ENCODE data around the gene HIP1.

DNA sequence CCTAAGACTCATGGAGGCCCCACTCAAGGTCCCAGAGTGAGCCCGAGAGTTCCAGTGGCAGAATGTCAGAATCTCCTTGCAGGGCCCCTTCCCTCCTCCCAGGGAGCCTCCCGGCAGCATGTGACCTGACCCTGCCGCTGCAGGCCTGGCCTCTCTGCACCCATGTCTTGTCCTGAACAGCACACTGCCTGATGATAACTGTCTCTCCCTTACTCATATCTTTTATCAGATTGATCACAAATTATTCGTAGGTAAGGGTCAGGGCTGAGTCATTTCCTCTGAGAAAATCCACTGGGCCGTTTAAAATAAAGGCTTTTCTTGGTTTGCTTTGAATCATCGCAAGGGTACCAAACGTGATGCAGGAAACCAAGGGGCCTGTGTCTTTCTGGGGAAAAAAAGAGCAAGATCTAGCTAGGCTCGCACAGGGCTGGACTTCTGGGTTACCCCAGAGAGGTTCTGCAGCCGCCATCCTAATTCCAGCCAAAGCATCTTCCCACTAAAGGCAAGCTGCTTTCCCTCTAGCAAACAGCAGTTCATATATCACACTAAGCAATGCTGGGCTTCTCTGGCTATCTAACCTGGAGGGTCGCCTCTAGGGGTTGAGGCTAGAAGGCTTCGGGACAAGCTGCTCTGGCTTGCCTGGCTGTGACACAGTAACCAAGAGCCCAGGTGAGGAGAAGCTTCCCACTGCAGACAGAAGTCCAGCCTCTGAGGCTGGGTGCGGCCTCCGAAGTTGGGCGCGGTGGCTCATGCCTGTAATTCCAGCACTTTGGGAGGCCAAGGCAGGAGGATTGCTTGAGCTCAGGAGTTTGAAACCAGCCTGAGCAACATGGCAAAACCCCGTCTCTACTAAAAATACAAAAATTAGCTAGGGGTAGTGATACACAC, 141.8 kb downstream of the HIP1 start:
- TF ChIP-seq CTCF (IDR thresholded peaks at IDR 0.05) = no peak
- TF ChIP-seq EZH2 (IDR thresholded peaks at IDR 0.05) = no peak
- no peak for TF ChIP-seq EZH2phosphoT487 (IDR thresholded peaks at IDR 0.05)
